HepG2 (cell line): ENCODE measurements around the gene SEPHS1. TPM values are rescaled to one million over a fixed set of nuclear protein-coding genes. Genes with fewer than 3 reads are reported as not detected.

Experiments used
- CHD2 ChIP-seq: IDR thresholded peaks from 2 replicates; pipeline ENCODE4 v1.6.1; 2011; ENCODE audit warnings: low read depth, low read length, improper control_type of control experiment
- EZH2 ChIP-seq: conservative IDR thresholded peaks from 2 replicates; pipeline ENCODE4 v1.6.1; 2012; ENCODE audit warnings: mild to moderate bottlenecking, low read depth, low read length, moderate library complexity
- GTF3A ChIP-seq: sonication (generic); formaldehyde crosslinking; conservative IDR thresholded peaks from 2 replicates; pipeline ENCODE4 v1.4.0; 2020; ENCODE audit warnings: mild to moderate bottlenecking, missing genetic modification reagents
- KLF9 ChIP-seq: IDR thresholded peaks from 2 replicates; pipeline ENCODE4 v1.6.1; 2016; ENCODE audit warnings: low read depth
- PLRG1 ChIP-seq: fragments of 450-650 bp; conservative IDR thresholded peaks from 2 replicates; pipeline ENCODE4 v1.6.1; 2016
- RBM39 ChIP-seq: fragments of 200-400 bp; formaldehyde crosslinking; IDR thresholded peaks from one replicate; pipeline ENCODE4 v1.6.1; 2018; ENCODE audit warnings: antibody characterized with exemption, mild to moderate bottlenecking, low read depth, low read length; ENCODE audit not compliant: poor library complexity, severe bottlenecking
- REXO4 ChIP-seq: sonication (generic); formaldehyde crosslinking; IDR thresholded peaks from 2 replicates; pipeline ENCODE4 v1.8.0; 2022; ENCODE audit warnings: missing genetic modification reagents, mild to moderate bottlenecking, borderline replicate concordance
- SP2 ChIP-seq: sonication (generic); formaldehyde crosslinking; IDR thresholded peaks from 2 replicates; pipeline ENCODE4 v1.5.1; 2020; ENCODE audit warnings: mild to moderate bottlenecking, missing genetic modification reagents
- TAF1 ChIP-seq: sonication (generic); formaldehyde crosslinking; IDR thresholded peaks from 2 replicates; pipeline ENCODE4 v1.4.0; 2020; ENCODE audit warnings: missing genetic modification reagents
- ZNF180 ChIP-seq: sonication (generic); formaldehyde crosslinking; IDR thresholded peaks from 2 replicates; pipeline ENCODE4 v1.4.0; 2020; ENCODE audit warnings: low read depth, missing genetic modification reagents, borderline replicate concordance
- ZNF768 ChIP-seq: sonication (generic); formaldehyde crosslinking; IDR thresholded peaks from 2 replicates; pipeline ENCODE4 v1.4.0; 2020; ENCODE audit warnings: missing genetic modification reagents
- ZSCAN31 ChIP-seq: sonication (generic); formaldehyde crosslinking; IDR thresholded peaks from 2 replicates; pipeline ENCODE4 v1.5.0; 2020; ENCODE audit warnings: low read depth, mild to moderate bottlenecking, missing genetic modification reagents
- polyA plus RNA-seq, 8 experiments: library from polyadenylated mRNA; depleted of rRNA in 3 of 8; stranded (reverse) in 7 of 8; unstranded in 1 of 8; fragments of >200 nt; fragmentation: Illumina TruSeq in 4 of 8; extraction: Trizol in 4 of 8; gene quantifications; 2 replicates each; pipeline versions ENCODE4 v1.2.1 to v1.2.3, GENCODE V29; 2011 to 2016; ENCODE audit warnings: low read depth in 4 of 8, missing spikeins in 1 of 8, mixed read lengths in 1 of 8; ENCODE audit not compliant: insufficient read depth in 1 of 8
- total RNA-seq, 5 experiments: library from RNA; depleted of rRNA; stranded (reverse); fragments of >200 nt; fragmentation: Illumina TruSeq; extraction: Trizol; gene quantifications; 2 replicates each; pipeline ENCODE4 v1.2.3, GENCODE V29; 2016; ENCODE audit warnings: low read depth in 1 of 5
- TF ChIP-seq, protein P1 (sequence below): sonication (generic); formaldehyde crosslinking; conservative IDR thresholded peaks from 2 replicates; pipeline ENCODE4 v1.8.1; 2023; ENCODE audit warnings: missing genetic modification reagents
- TF ChIP-seq, protein P2 (sequence below): sonication (generic); formaldehyde crosslinking; IDR thresholded peaks from 2 replicates; pipeline ENCODE4 v1.8.1; 2023; ENCODE audit warnings: missing genetic modification reagents, inconsistent platforms, borderline replicate concordance
- TF ChIP-seq, protein P3 (sequence below): sonication (generic); formaldehyde crosslinking; IDR thresholded peaks from 2 replicates; pipeline ENCODE4 v1.4.0; 2020; ENCODE audit warnings: missing genetic modification reagents
- TF ChIP-seq, protein P4 (sequence below): fragments of 450-650 bp; IDR thresholded peaks from 2 replicates; pipeline ENCODE4 v1.6.1; 2016
- TF ChIP-seq, protein P5 (sequence below): sonication (generic); formaldehyde crosslinking; IDR thresholded peaks from 2 replicates; pipeline ENCODE4 v1.5.0; 2020; ENCODE audit warnings: mild to moderate bottlenecking, missing genetic modification reagents, moderate library complexity
- TF ChIP-seq, protein P6 (sequence below): sonication (generic); formaldehyde crosslinking; IDR thresholded peaks from 2 replicates; pipeline ENCODE4 v1.5.0; 2020; ENCODE audit warnings: mild to moderate bottlenecking, missing genetic modification reagents

SEPHS1 gene
- total and polyA plus RNA-seq, 2 of the 13 experiments (the other 11 are each of a cell fraction or from before 2014, with no cell fraction given), result 57.8 to 61.5 TPM

DNA sequence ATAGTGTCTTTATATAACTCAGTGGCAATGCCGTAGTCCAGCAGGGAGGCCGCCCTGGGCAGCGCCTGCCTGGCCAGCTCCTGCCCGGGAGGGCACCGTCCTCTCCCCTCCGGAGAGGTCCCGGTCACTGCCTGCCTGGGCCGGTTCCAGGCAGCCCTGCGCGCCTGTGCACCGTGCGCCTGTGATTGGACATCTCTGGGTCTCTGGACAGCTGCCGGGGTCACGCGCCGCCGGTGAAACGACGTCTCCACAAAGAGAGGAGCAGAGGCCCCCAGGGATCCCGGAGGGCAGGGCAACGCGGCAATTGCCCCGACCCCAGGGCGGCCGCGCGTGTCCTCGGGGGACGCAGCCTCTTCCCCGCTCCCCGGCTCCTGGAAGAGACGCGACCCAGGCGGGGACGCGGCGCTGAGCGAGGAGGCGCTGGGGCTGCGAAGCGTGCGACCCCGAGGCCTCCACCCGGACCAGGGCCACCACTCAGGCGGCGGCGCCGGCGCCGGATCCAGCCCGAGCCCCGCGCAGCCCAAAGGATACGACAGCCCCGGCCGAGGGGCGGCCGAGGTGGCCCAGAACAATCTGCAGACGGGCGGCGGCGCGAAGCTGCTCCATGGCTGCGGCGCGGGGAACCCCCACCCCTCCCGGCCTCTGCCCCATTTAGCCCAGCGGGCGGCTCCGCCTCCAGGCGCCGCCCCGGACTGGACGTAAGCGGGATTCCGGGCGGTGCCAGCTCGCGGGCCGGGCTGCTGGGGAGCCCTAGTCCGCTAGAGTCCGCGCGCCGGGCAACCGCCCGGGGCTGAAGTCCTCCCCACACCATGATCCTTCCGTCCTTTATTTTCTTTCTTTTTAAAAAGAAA, 48.4 kb downstream of the SEPHS1 start, which contains the start of gene PHYH (continued):
- TF ChIP-seq, protein P1, sequence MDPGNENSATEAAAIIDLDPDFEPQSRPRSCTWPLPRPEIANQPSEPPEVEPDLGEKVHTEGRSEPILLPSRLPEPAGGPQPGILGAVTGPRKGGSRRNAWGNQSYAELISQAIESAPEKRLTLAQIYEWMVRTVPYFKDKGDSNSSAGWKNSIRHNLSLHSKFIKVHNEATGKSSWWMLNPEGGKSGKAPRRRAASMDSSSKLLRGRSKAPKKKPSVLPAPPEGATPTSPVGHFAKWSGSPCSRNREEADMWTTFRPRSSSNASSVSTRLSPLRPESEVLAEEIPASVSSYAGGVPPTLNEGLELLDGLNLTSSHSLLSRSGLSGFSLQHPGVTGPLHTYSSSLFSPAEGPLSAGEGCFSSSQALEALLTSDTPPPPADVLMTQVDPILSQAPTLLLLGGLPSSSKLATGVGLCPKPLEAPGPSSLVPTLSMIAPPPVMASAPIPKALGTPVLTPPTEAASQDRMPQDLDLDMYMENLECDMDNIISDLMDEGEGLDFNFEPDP (CRISPR knock-in tag), result peak; percentile 91; the same call in 1 of the 2 replicates
- TF ChIP-seq REXO4 (CRISPR knock-in tag) (no peak), GTF3A (CRISPR knock-in tag) (no peak), TAF1 (CRISPR knock-in tag) (peak; percentile 64), KLF9 (CRISPR knock-in tag) (0 out of 2 replicates have a peak, but pooled peaks have one; percentile 54), SP2 (CRISPR knock-in tag) (no peak), ZSCAN31 (peak; percentile 94), ZNF768 (CRISPR knock-in tag) (peak; percentile 94), RBM39 (peak; percentile 71), PLRG1 (no peak), CHD2 (no peak), EZH2 (no peak), ZNF180 (CRISPR knock-in tag) (no peak)
- TF ChIP-seq, protein P2, sequence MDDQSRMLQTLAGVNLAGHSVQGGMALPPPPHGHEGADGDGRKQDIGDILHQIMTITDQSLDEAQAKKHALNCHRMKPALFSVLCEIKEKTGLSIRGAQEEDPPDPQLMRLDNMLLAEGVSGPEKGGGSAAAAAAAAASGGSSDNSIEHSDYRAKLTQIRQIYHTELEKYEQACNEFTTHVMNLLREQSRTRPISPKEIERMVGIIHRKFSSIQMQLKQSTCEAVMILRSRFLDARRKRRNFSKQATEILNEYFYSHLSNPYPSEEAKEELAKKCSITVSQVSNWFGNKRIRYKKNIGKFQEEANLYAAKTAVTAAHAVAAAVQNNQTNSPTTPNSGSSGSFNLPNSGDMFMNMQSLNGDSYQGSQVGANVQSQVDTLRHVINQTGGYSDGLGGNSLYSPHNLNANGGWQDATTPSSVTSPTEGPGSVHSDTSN (CRISPR knock-in tag), result no peak
- TF ChIP-seq, protein P3, sequence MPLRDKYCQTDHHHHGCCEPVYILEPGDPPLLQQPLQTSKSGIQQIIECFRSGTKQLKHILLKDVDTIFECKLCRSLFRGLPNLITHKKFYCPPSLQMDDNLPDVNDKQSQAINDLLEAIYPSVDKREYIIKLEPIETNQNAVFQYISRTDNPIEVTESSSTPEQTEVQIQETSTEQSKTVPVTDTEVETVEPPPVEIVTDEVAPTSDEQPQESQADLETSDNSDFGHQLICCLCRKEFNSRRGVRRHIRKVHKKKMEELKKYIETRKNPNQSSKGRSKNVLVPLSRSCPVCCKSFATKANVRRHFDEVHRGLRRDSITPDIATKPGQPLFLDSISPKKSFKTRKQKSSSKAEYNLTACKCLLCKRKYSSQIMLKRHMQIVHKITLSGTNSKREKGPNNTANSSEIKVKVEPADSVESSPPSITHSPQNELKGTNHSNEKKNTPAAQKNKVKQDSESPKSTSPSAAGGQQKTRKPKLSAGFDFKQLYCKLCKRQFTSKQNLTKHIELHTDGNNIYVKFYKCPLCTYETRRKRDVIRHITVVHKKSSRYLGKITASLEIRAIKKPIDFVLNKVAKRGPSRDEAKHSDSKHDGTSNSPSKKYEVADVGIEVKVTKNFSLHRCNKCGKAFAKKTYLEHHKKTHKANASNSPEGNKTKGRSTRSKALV (CRISPR knock-in tag), result peak; percentile 96
- TF ChIP-seq, protein P4, sequence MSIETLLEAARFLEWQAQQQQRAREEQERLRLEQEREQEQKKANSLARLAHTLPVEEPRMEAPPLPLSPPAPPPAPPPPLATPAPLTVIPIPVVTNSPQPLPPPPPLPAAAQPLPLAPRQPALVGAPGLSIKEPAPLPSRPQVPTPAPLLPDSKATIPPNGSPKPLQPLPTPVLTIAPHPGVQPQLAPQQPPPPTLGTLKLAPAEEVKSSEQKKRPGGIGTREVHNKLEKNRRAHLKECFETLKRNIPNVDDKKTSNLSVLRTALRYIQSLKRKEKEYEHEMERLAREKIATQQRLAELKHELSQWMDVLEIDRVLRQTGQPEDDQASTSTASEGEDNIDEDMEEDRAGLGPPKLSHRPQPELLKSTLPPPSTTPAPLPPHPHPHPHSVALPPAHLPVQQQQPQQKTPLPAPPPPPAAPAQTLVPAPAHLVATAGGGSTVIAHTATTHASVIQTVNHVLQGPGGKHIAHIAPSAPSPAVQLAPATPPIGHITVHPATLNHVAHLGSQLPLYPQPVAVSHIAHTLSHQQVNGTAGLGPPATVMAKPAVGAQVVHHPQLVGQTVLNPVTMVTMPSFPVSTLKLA, result no peak
- TF ChIP-seq, protein P5, sequence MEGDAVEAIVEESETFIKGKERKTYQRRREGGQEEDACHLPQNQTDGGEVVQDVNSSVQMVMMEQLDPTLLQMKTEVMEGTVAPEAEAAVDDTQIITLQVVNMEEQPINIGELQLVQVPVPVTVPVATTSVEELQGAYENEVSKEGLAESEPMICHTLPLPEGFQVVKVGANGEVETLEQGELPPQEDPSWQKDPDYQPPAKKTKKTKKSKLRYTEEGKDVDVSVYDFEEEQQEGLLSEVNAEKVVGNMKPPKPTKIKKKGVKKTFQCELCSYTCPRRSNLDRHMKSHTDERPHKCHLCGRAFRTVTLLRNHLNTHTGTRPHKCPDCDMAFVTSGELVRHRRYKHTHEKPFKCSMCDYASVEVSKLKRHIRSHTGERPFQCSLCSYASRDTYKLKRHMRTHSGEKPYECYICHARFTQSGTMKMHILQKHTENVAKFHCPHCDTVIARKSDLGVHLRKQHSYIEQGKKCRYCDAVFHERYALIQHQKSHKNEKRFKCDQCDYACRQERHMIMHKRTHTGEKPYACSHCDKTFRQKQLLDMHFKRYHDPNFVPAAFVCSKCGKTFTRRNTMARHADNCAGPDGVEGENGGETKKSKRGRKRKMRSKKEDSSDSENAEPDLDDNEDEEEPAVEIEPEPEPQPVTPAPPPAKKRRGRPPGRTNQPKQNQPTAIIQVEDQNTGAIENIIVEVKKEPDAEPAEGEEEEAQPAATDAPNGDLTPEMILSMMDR (CRISPR knock-in tag), result no peak
- TF ChIP-seq, protein P6, sequence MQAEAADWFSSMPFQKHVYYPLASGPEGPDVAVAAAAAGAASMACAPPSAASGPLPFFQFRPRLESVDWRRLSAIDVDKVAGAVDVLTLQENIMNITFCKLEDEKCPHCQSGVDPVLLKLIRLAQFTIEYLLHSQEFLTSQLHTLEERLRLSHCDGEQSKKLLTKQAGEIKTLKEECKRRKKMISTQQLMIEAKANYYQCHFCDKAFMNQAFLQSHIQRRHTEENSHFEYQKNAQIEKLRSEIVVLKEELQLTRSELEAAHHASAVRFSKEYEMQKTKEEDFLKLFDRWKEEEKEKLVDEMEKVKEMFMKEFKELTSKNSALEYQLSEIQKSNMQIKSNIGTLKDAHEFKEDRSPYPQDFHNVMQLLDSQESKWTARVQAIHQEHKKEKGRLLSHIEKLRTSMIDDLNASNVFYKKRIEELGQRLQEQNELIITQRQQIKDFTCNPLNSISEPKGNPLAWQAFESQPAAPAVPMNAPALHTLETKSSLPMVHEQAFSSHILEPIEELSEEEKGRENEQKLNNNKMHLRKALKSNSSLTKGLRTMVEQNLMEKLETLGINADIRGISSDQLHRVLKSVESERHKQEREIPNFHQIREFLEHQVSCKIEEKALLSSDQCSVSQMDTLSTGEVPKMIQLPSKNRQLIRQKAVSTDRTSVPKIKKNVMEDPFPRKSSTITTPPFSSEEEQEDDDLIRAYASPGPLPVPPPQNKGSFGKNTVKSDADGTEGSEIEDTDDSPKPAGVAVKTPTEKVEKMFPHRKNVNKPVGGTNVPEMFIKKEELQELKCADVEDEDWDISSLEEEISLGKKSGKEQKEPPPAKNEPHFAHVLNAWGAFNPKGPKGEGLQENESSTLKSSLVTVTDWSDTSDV (CRISPR knock-in tag), result no peak; the same call in 1 of the 2 replicates
